Fibroblast of the aortic adventitia (primary cell): ENCODE measurements around the gene HMGXB3. TPM values are rescaled to one million over a fixed set of nuclear protein-coding genes. Genes with fewer than 3 reads are reported as not detected.

ENCODE experiments used
- DNase-seq: peaks from one replicate; pipeline ENCODE4 v3.0.0-alpha.2; 2010; ENCODE audit warnings: low read depth
- H3K4me3 ChIP-seq: 2 replicates; pipeline ENCODE4 v1.5.1; 2011; ENCODE audit warnings: low read depth, mild to moderate bottlenecking, control low read depth, low read length, moderate library complexity
- CTCF ChIP-seq: IDR thresholded peaks from 2 replicates; pipeline ENCODE4 v1.5.1; 2011; ENCODE audit warnings: mild to moderate bottlenecking, low read length, control low read depth, inconsistent platforms; ENCODE audit not compliant: insufficient read depth
- total RNA-seq: library from RNA; depleted of rRNA; stranded (reverse); fragments of >200 nt; gene quantifications from 2 replicates; pipeline ENCODE4 v1.2.3, GENCODE V29; 2012; ENCODE audit warnings: low replicate concordance

Gene HMGXB3
- total RNA-seq, 1 donor, result 35.4 TPM

GRCh38 chr5:149999359-149999758 is 1.2 kb upstream of the HMGXB3 start:
- DNase-seq, result peak; percentile 19
- TF ChIP-seq CTCF, result no peak
- peak overlapping the region; percentile 95 for H3K4me3 ChIP-seq

- no peak for DNase-seq
- TF ChIP-seq CTCF, result no peak
- H3K4me3 ChIP-seq, result peak overlapping the region; percentile 95
These were observed 678 bp upstream of the HMGXB3 start for GRCh38 chr5:149999866-150000255.

GRCh38 chr5:150000990-150001659 is 586 bp downstream of the HMGXB3 start:
- peak overlapping the region; percentile 95 for H3K4me3 ChIP-seq
- peak; percentile 46 for DNase-seq
- TF ChIP-seq CTCF, result no peak

- peak; percentile 83 for DNase-seq
- peak; percentile 83 for TF ChIP-seq CTCF
- peak overlapping the region; percentile 95 for H3K4me3 ChIP-seq
These were observed 1.3 kb downstream of the HMGXB3 start for GRCh38 chr5:150001660-150002486.

GRCh38 chr5:150006318-150006717 is 5.8 kb downstream of the HMGXB3 start:
- no peak overlapping the region for H3K4me3 ChIP-seq
- no peak for DNase-seq
- TF ChIP-seq CTCF, result no peak

GRCh38 chr5:150007050-150007449 is 6.5 kb downstream of the HMGXB3 start:
- H3K4me3 ChIP-seq, result no peak overlapping the region
- TF ChIP-seq CTCF, result no peak
- no peak for DNase-seq
